ENCODE results near the gene MYT1.

DNA sequence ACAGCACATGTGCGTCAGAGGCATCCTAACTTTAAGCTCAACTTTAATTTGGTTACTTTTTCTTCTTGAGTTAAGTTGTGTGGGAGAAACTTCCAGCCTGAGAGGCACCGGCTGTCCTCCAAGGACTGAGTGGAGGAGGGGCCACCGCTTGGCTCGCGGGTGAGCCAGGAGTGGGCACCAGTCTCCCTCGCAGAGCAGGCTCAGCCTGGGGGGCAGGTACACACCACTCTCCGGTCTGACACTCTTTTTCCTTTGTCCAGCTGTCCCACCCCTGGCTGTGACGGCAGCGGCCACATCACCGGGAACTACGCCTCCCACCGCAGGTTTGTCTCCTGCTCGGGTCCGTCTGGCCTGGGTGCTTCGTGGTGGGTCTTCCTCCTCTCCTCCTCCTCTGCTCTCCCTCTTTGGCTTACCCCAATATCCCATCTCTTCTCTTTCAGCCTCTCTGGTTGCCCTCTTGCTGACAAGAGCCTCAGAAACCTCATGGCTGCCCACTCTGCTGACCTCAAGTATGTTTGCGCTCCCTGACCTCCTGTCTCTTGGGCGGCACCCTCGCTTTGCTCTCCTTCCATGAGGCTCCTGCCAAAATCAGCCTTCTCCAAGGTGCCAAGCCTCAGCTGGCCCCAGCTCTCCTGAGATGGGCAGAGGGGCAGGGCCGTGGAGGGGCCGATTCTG lies 58.7 kb downstream of the MYT1 start:
- TF ChIP-seq, protein P1, sequence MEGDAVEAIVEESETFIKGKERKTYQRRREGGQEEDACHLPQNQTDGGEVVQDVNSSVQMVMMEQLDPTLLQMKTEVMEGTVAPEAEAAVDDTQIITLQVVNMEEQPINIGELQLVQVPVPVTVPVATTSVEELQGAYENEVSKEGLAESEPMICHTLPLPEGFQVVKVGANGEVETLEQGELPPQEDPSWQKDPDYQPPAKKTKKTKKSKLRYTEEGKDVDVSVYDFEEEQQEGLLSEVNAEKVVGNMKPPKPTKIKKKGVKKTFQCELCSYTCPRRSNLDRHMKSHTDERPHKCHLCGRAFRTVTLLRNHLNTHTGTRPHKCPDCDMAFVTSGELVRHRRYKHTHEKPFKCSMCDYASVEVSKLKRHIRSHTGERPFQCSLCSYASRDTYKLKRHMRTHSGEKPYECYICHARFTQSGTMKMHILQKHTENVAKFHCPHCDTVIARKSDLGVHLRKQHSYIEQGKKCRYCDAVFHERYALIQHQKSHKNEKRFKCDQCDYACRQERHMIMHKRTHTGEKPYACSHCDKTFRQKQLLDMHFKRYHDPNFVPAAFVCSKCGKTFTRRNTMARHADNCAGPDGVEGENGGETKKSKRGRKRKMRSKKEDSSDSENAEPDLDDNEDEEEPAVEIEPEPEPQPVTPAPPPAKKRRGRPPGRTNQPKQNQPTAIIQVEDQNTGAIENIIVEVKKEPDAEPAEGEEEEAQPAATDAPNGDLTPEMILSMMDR (conservative IDR thresholded peaks at IDR 0.05 in 1 of 2, IDR thresholded peaks at IDR 0.05 in 1 of 2; ENCODE audit: extremely low read depth in 1 of 2, insufficient read depth in 1 of 2, low read depth in 1 of 2, low read length in 2 of 2): no peak
- no peak for TF ChIP-seq EZH2 (IDR thresholded peaks at IDR 0.05; ENCODE audit: borderline replicate concordance, low read length)
